CD14-positive monocyte (primary cell): ENCODE data around the gene ELOVL6. TPM values are rescaled to one million over a fixed set of nuclear protein-coding genes. Genes with fewer than 3 reads are reported as not detected.

Source experiments
- DNase-seq, 3 donors: peaks; one replicate each; pipeline ENCODE4 v3.0.0-alpha.2; 2011 to 2022
- H2AFZ ChIP-seq: 2 replicates; pipeline ENCODE4 v1.6.0; 2012; ENCODE audit warnings: mild to moderate bottlenecking, low read depth, low read length, inconsistent platforms; ENCODE audit not compliant: insufficient read depth, poor library complexity, severe bottlenecking
- H3K27ac ChIP-seq, 2 donors: 1 replicate in 1 of 2; 2 replicates in 1 of 2; pipeline ENCODE4 v1.5.1; 2012 to 2013; ENCODE audit warnings: low read length in 2 of 2, control low read depth in 1 of 2, inconsistent platforms in 1 of 2, low read depth in 1 of 2, mild to moderate bottlenecking in 1 of 2
- H3K27me3 ChIP-seq, 2 donors: one replicate each; pipeline versions ENCODE4 v1.6.0 to v1.6.1; 2011 to 2013; ENCODE audit warnings: low read length in 2 of 2; ENCODE audit not compliant: control insufficient read depth in 2 of 2, insufficient read depth in 2 of 2
- H3K36me3 ChIP-seq, 2 donors: replicated peaks in 1 of 2; 1 replicate in 1 of 2; 2 replicates in 1 of 2; pipeline versions ENCODE4 v1.5.1 to v1.6.1; 2012 to 2013; ENCODE audit warnings: low read length in 2 of 2, control low read depth in 1 of 2, inconsistent platforms in 1 of 2, mild to moderate bottlenecking in 1 of 2; ENCODE audit not compliant: insufficient read depth in 2 of 2, control insufficient read depth in 1 of 2
- H3K4me1 ChIP-seq, 2 donors: 1 replicate in 1 of 2; 2 replicates in 1 of 2; pipeline versions ENCODE4 v1.5.1 to v1.6.1; 2012 to 2013; ENCODE audit warnings: low read length in 2 of 2, control low read depth in 1 of 2, inconsistent platforms in 1 of 2, mild to moderate bottlenecking in 1 of 2, moderate library complexity in 1 of 2; ENCODE audit not compliant: insufficient read depth in 2 of 2, control insufficient read depth in 1 of 2
- H3K4me2 ChIP-seq: replicated peaks from 2 replicates; pipeline ENCODE3; 2012; ENCODE audit warnings: low read length, moderate library complexity, mild to moderate bottlenecking; ENCODE audit not compliant: poor library complexity, severe bottlenecking; ENCODE audit errors: extremely low read depth
- H3K4me3 ChIP-seq, 3 experiments: fragments of 200-600 bp in 1 of 3; sonication (generic) in 1 of 3; replicated peaks in 1 of 3; 1 replicate in 2 of 3; 2 replicates in 1 of 3; pipeline ENCODE4 v1.5.1; 2011 to 2013; ENCODE audit warnings: low read length in 3 of 3, mild to moderate bottlenecking in 3 of 3, control low read depth in 2 of 3, low read depth in 2 of 3, inconsistent platforms in 1 of 3, moderate library complexity in 1 of 3
- H3K79me2 ChIP-seq: 2 replicates; pipeline ENCODE4 v1.6.0; 2012; ENCODE audit warnings: mild to moderate bottlenecking, control low read depth, inconsistent platforms, low read length, moderate library complexity; ENCODE audit not compliant: insufficient read depth
- H3K9ac ChIP-seq: 2 replicates; pipeline ENCODE4 v1.6.0; 2017; ENCODE audit warnings: low read length, mild to moderate bottlenecking; ENCODE audit not compliant: insufficient read depth, poor library complexity, severe bottlenecking
- H3K9me3 ChIP-seq, 2 donors: replicated peaks in 1 of 2; 1 replicate in 1 of 2; 2 replicates in 1 of 2; pipeline versions ENCODE4 v1.5.1 to v1.6.1; 2012 to 2013; ENCODE audit warnings: low read length in 2 of 2, control low read depth in 1 of 2; ENCODE audit not compliant: control insufficient read depth in 1 of 2, insufficient read depth in 1 of 2
- H4K20me1 ChIP-seq: 2 replicates; pipeline ENCODE4 v1.6.0; 2012; ENCODE audit warnings: mild to moderate bottlenecking, low read length, control low read depth, moderate library complexity; ENCODE audit not compliant: insufficient read depth
- H3K27ac Mint-ChIP-seq, 7 donors: one replicate each; pipeline ENCODE4 v1.8.0; 2020; ENCODE audit warnings: mild to moderate bottlenecking in 7 of 7, mixed read lengths in 7 of 7, moderate library complexity in 6 of 7, inconsistent platforms in 2 of 7
- H3K27me3 Mint-ChIP-seq, 3 donors: one replicate each; pipeline ENCODE4 v1.8.0; 2021 to 2022; ENCODE audit warnings: low read depth in 3 of 3, mild to moderate bottlenecking in 3 of 3, mixed read lengths in 3 of 3, moderate library complexity in 3 of 3, inconsistent platforms in 1 of 3
- H3K36me3 Mint-ChIP-seq, 2 donors: one replicate each; pipeline ENCODE4 v1.8.0; 2020; ENCODE audit warnings: mixed read lengths in 2 of 2, inconsistent platforms in 1 of 2, mild to moderate bottlenecking in 1 of 2
- H3K4me1 Mint-ChIP-seq: one replicate; pipeline ENCODE4 v1.8.0; 2020; ENCODE audit warnings: mild to moderate bottlenecking, mixed read lengths
- H3K4me3 Mint-ChIP-seq, 2 donors: one replicate each; pipeline ENCODE4 v1.8.0; 2020; ENCODE audit warnings: mild to moderate bottlenecking in 2 of 2, mixed read lengths in 2 of 2, moderate library complexity in 1 of 2
- H3K9me3 Mint-ChIP-seq, 7 donors: one replicate each; pipeline ENCODE4 v1.8.0; 2020 to 2022; ENCODE audit warnings: mixed read lengths in 7 of 7, mild to moderate bottlenecking in 6 of 7, moderate library complexity in 6 of 7, inconsistent platforms in 2 of 7
- WGBS: methylation state at CpG from one replicate; pipeline ENCODE4 v1.1.5; 2013; ENCODE audit warnings: missing lambda C conversion rate; ENCODE audit not compliant: insufficient coverage; 5-methylcytosine and 5-hydroxymethylcytosine counted together
- intact Hi-C, 2 donors: fragments of 100-400 bp; cut with micrococcal nuclease; formaldehyde crosslinking; loops; one replicate each; pipeline versions ENCODE4 v1.15.0 to v1.15.1; 2023
- polyA plus RNA-seq, 3 donors: library from polyadenylated mRNA; depleted of rRNA in 1 of 3; unstranded in 2 of 3; stranded (reverse) in 1 of 3; fragments of 300-500 nt in 2 of 3; fragments of >200 nt in 1 of 3; fragmentation: Illumina TruSeq in 2 of 3; gene quantifications; 1 replicate in 2 of 3; 2 replicates in 1 of 3; pipeline ENCODE4 v1.2.3, GENCODE V29; 2012 to 2021
- TF ChIP-seq, protein P1 (sequence below): fragments of 200-600 bp; IDR thresholded peaks from one replicate; pipeline ENCODE4 v1.8.0; 2022; ENCODE audit warnings: antibody characterized with exemption, mild to moderate bottlenecking

ELOVL6 gene
- polyA plus RNA-seq, 3 donors: 0.11 to 0.19 TPM; not detected in 1

DNA sequence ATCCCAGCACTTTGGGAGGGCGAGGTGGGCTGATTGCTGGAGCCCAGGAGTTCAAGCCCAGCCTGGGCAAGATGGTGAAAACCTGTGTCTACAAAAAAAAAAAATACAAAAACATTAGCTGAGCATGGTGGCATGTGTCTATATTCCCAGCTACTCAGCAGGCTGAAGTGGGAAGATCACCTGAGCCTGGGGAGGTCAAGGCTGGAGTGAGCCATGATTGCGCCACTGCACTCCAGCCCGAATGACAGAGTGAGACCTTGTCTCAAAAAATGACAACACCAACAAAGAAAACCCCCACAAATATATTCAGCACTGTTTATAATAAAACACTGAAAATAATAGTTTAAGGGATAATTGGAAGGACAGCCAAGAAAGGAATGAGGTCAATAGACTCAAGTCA is 3.6 kb upstream of the ELOVL6 start:
- no peaks in the 10 kb centered on the region for H3K36me3 ChIP-seq
- H3K9me3 ChIP-seq: no peaks in the 10 kb centered on the region
- TF ChIP-seq, protein P1, sequence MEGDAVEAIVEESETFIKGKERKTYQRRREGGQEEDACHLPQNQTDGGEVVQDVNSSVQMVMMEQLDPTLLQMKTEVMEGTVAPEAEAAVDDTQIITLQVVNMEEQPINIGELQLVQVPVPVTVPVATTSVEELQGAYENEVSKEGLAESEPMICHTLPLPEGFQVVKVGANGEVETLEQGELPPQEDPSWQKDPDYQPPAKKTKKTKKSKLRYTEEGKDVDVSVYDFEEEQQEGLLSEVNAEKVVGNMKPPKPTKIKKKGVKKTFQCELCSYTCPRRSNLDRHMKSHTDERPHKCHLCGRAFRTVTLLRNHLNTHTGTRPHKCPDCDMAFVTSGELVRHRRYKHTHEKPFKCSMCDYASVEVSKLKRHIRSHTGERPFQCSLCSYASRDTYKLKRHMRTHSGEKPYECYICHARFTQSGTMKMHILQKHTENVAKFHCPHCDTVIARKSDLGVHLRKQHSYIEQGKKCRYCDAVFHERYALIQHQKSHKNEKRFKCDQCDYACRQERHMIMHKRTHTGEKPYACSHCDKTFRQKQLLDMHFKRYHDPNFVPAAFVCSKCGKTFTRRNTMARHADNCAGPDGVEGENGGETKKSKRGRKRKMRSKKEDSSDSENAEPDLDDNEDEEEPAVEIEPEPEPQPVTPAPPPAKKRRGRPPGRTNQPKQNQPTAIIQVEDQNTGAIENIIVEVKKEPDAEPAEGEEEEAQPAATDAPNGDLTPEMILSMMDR: no peak
- H3K9me3 Mint-ChIP-seq: peaks cover 0 to 3% (median 0%) of the 10 kb centered on the region in 7 donors
- peaks cover 22% of the 10 kb centered on the region for H3K4me1 Mint-ChIP-seq
- DNase-seq: no peak
- no peak overlapping the region for H3K27ac ChIP-seq
- no peaks in the 10 kb centered on the region for H3K79me2 ChIP-seq
- peaks cover 4 to 35% of the 10 kb centered on the region in 2 donors for H3K27me3 ChIP-seq
- intact Hi-C loops: loop anchor here in 1 of 2 donors (10.0 kb wide), 1 partner anchor 147 kb away; no protein-coding TSS in a partner anchor
- no peak overlapping the region for H3K27ac Mint-ChIP-seq
- no peak overlapping the region for H3K9ac ChIP-seq
- peaks cover 21 to 24% of the 10 kb centered on the region in 2 donors for H3K4me1 ChIP-seq
- no peak overlapping the region for H3K4me2 ChIP-seq
- WGBS: no CpG with 5 or more reads among the region's 3 CpGs
- H3K4me3 ChIP-seq: no peak overlapping the region
- no peak overlapping the region for H2AFZ ChIP-seq
- peaks cover 41 to 49% (median 45%) of the 10 kb centered on the region in 3 donors for H3K27me3 Mint-ChIP-seq
- H4K20me1 ChIP-seq: no peaks in the 10 kb centered on the region
- no peaks in the 10 kb centered on the region for H3K36me3 Mint-ChIP-seq
- H3K4me3 Mint-ChIP-seq: no peak overlapping the region

DNA sequence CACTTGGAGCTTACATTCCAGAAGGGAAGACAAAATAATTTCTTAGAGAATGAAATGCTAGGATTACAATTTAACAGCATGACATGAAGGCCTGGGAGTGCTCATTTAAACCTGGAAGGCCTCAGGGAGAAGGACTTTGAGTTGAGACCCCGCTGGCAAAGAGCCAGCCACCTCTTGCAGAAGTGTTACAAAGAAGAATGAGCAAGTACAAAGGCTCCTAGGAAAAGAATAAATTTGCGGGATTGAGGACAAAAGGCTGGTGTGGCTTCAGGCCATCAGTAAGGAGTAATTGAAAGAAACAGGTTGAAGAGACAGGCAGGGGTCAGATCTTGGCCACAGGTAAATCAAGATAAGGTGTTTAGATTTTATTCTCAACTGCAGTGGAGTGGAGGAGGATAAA is 3.1 kb upstream of the ELOVL6 start:
- Mint-ChIP-seq H3K27ac (no peak overlapping the region), H3K4me1 (peaks cover 22% of the 10 kb centered on the region), H3K27me3 (peaks cover 41 to 49% (median 43%) of the 10 kb centered on the region in 3 donors), H3K4me3 (no peak overlapping the region), H3K36me3 (no peaks in the 10 kb centered on the region), H3K9me3 (peaks cover 0 to 3% (median 0%) of the 10 kb centered on the region in 7 donors)
- Histone ChIP-seq H4K20me1 (no peaks in the 10 kb centered on the region), H3K4me3 (no peak overlapping the region), H3K27me3 (peaks cover 4 to 35% of the 10 kb centered on the region in 2 donors), H3K36me3 (no peaks in the 10 kb centered on the region), H3K79me2 (no peaks in the 10 kb centered on the region), H3K9me3 (no peaks in the 10 kb centered on the region), H3K9ac (no peak overlapping the region), H3K4me2 (no peak overlapping the region), H3K27ac (no peak overlapping the region), H2AFZ (no peak overlapping the region), H3K4me1 (peaks cover 21 to 27% of the 10 kb centered on the region in 2 donors)
- TF ChIP-seq, protein P1: no peak
- intact Hi-C loops: loop anchor here in 1 of 2 donors (10.0 kb wide), 1 partner anchor 147 kb away; no protein-coding TSS in a partner anchor
- 89% methylated on average over 2 of the region's 2 CpGs for WGBS
- DNase-seq: no peak
